Amniotic epithelial cell (primary cell): ENCODE measurements around the gene EIF2B4.
A peak's percentile ranks its signal among the peaks of the same experiment; 100 is the strongest.

Experiments used
- DNase-seq: peaks from one replicate; pipeline ENCODE4 v3.0.0-alpha.2; 2010; ENCODE audit warnings: low read depth

EIF2B4 gene

GRCh38 chr2:27370026-27370815 lies at the start of gene EIF2B4, which contains the start of gene SNX17:
Gene EIF2B4, minus strand, starts transcription at chr2:27370338. Its CDS starts 24 bp downstream, at chr2:27370314.
Gene SNX17, plus strand, starts transcription at chr2:27370616. Its CDS starts 128 bp downstream, at chr2:27370744.
- DNase-seq: peak; percentile 99

GRCh38 chr2:27416151-27416550 lies 46.0 kb upstream of the EIF2B4 start:
- DNase-seq: no peak

- DNase-seq: no peak
Measured at GRCh38 chr2:27412419-27413152, 42.4 kb upstream of the EIF2B4 start.

- DNase-seq: peak; percentile 85
Measured at GRCh38 chr2:27409321-27410073, 39.4 kb upstream of the EIF2B4 start, which contains the start of gene PPM1G. Gene PPM1G, minus strand, starts transcription at chr2:27409591. Its CDS starts 169 bp downstream, at chr2:27409422.

- DNase-seq: no peak
Measured at GRCh38 chr2:27408601-27409320, 38.6 kb upstream of the EIF2B4 start.

GRCh38 chr2:27407798-27408491 lies 37.8 kb upstream of the EIF2B4 start:
- DNase-seq: peak; percentile 52

GRCh38 chr2:27400348-27401135 lies 30.4 kb upstream of the EIF2B4 start:
- no peak for DNase-seq

GRCh38 chr2:27398962-27399361 lies 28.8 kb upstream of the EIF2B4 start:
- DNase-seq: no peak

GRCh38 chr2:27393225-27393624 lies 23.1 kb upstream of the EIF2B4 start:
- no peak for DNase-seq

GRCh38 chr2:27390822-27391679 lies 20.9 kb upstream of the EIF2B4 start:
- no peak for DNase-seq

GRCh38 chr2:27381577-27382181 lies 11.5 kb upstream of the EIF2B4 start:
- no peak for DNase-seq

GRCh38 chr2:27380626-27381545 lies 10.7 kb upstream of the EIF2B4 start, which contains the start of gene ZNF513:
Gene ZNF513, minus strand, starts transcription at chr2:27380734. Its CDS starts 208 bp downstream, at chr2:27380526.
- peak; percentile 90 for DNase-seq

GRCh38 chr2:27379836-27380625 lies 9.9 kb upstream of the EIF2B4 start:
- peak; percentile 60 for DNase-seq

GRCh38 chr2:27379383-27379835 lies 9.3 kb upstream of the EIF2B4 start:
- DNase-seq: no peak

GRCh38 chr2:27378809-27379290 lies 8.7 kb upstream of the EIF2B4 start:
- no peak for DNase-seq

GRCh38 chr2:27378096-27378808 lies 8.1 kb upstream of the EIF2B4 start:
- no peak for DNase-seq
